Forelimb muscle (tissue), 1 donor: ENCODE measurements around the gene STARD5. TPM values are rescaled to one million over a fixed set of nuclear protein-coding genes. Genes with fewer than 3 reads are reported as not detected.
"Not testable (repeated sequence)": the region's sequence is repeated elsewhere in the genome, so short reads cannot be mapped to it uniquely, and the experiment has no call there.

ENCODE experiments used
- DNase-seq: peaks from one replicate; pipeline ENCODE4 v3.0.0-alpha.2; 2013; ENCODE audit warnings: low read depth
- polyA plus RNA-seq: library from polyadenylated mRNA; unstranded; fragments of 120-200 nt; gene quantifications from one replicate; pipeline ENCODE4 v1.2.1, GENCODE V29; 2013; ENCODE audit not compliant: insufficient read length

The STARD5 gene
- polyA plus RNA-seq, 1 donor, result 3.8 TPM

DNA sequence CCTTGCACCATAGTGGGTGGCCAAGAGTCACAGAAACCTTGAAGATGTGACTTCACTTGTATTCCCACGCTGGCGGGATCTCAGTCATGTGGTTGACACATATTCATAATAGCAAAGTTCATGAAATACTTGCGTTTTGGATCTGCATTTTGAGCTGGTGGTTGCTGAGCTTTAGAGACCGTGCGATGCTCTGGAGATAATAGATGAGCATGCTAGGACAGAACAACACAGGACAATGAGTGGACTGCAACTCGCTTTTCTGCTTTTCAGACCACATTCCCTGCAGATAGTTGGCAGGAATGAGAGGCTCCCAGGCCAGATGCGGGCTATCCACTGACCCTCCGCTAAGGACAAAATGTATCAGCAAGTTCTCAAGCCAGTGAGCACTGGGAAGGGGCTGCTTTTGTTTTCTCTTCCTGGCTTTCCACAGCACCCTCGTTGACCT is 13.8 kb upstream of the STARD5 start:
- no peak for DNase-seq

DNA sequence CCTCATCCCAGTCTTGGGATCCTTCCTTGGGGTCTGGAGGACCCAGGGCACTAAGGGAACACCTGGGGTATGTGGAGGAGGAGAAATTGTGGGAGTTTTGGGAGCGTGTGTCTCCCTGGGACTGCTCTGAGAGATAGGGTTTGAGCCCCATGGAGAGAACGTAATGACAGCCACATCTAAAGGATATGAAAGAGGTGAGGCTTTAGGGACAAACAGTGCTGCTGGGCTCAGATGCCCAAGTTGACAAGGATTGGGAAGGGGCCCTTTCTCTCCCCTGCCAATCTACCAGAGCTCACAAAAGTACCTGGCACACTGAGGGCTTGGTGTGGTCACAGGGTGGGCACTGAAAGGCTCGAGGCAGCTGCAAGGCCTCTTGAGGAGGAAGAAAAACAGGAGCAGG is 13.3 kb upstream of the STARD5 start:
- DNase-seq, result no peak

- DNase-seq, result no peak
These were observed 12.6 kb upstream of the STARD5 start for GRCh38 chr15:81336568-81336967.

DNA sequence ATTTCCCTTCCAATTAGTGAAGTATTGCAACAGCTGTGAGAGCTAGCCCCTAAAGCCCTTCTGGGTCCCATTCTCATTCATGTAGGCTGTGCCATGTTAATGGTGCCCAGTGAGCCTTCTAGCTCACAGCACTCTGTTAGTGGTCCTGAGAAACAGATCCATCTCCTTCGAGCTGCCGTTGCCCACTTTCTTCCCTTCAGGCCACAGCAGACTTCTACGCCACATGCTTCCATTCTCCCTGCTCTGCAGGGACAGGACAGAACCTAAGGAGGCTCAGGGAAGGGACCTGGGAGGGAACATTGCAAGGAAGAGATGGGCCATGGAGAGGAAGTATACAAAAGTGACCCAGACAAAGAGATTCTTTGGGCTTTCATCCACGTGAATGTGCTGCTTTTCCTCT is 11.7 kb upstream of the STARD5 start:
- DNase-seq, result no peak

- no peak for DNase-seq
These were observed 11.0 kb upstream of the STARD5 start for GRCh38 chr15:81334768-81335435.

GRCh38 chr15:81333363-81333762 is 9.4 kb upstream of the STARD5 start:
- DNase-seq, result no peak

GRCh38 chr15:81332326-81332725 is 8.4 kb upstream of the STARD5 start:
- DNase-seq, result no peak

DNA sequence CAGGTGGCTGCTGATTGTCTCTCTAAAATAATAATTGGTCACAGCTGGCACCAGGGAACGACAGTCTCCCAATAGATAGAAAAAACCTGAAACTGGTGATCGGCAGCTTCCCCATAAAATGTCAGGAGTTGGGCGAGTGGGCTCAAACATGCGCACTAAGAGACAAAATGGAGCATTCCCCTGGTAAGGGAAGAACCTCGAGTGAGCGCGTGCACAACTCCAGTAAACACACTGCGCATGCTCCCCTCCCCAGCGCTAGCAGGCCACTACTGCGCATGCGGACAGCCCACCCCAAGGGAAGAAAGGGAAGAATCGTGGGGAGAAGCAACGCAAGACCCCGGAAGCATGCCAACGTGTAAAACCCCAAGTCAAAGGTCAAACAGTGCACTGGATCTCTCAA is 7.7 kb upstream of the STARD5 start:
- no peak for DNase-seq

GRCh38 chr15:81331141-81331540 is 7.2 kb upstream of the STARD5 start:
- DNase-seq, result not testable (repeated sequence)

GRCh38 chr15:81330366-81331090 is 6.6 kb upstream of the STARD5 start:
- DNase-seq, result no peak

GRCh38 chr15:81329446-81329845 is 5.5 kb upstream of the STARD5 start:
- no peak for DNase-seq

DNA sequence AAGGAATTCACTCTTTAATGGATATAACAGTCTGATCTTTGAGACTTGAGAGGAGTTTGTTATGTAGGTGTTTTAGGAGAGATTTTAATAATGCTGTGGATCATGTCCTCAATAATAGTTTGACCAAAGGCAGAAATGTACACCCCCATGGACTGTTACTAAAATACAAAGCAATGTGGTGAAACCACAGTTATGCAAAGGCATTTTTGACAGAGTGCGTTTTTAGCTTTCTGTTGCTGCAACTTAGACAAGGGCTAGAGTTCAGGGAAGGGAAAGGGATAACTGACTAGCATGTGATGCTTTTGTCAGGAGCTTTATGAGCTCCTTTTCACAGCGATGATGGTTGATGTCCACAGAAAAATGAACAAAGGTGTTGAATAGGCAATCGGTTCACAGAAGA is 3.6 kb upstream of the STARD5 start:
- no peak for DNase-seq

DNA sequence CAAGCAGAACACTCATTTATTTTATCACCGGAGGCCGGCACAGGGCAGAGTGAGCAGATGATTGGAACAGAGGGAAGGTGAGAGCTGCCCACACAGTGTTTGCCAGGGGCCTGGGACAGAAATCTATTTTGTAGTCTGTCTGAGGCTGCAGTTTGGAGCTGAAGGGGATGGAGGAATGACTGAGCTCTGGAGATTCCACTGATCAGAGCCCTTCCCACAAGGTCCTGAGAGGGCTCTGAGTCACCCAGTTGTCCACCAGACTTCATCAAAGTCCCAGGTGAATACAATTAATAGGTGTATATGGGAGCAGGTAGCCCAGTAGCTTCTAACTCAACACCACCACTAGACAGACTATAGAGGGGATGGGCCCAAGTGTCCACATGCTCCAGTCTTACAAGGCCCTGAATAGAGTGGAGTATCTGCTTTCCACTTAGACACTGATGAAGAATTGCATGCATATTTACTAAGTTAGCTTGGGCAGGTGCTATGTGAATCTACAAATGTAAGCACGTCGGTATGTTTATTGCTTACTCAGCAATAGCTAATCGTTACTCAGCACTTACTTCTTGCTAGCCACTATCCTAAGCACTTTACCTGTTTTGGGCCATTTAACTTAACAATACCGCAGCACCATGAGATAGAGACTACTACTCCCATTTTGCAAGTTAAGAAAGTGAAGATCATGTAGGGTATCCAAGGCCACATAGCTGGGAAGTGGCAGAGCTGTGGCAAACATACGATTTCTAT is 2.7 kb upstream of the STARD5 start:
- no peak for DNase-seq

DNA sequence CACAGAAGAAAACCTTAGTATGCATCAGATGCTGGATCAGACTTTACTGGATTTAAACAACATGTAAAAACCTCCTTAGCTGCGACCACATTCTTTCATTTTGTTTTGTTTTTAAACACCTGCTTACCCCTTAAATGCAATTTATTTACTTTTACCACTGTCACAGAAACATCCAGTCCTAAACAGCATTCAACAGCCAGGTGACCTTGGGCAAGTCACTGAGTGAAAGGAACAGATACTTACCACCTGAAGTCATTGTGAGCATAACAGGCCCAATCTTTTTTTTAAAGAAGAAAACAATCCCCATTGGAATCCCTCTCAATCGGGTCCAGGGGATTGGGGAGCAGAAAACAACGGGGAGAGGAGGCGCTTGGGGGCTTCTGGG is 390 bp downstream of the STARD5 start:
- DNase-seq, result no peak

- no peak for DNase-seq
These were observed 1.2 kb downstream of the STARD5 start for GRCh38 chr15:81322676-81323253.

GRCh38 chr15:81321667-81322066 is 2.3 kb downstream of the STARD5 start:
- DNase-seq, result no peak

- DNase-seq, result no peak
These were observed 6.3 kb downstream of the STARD5 start for GRCh38 chr15:81317642-81318017.

DNA sequence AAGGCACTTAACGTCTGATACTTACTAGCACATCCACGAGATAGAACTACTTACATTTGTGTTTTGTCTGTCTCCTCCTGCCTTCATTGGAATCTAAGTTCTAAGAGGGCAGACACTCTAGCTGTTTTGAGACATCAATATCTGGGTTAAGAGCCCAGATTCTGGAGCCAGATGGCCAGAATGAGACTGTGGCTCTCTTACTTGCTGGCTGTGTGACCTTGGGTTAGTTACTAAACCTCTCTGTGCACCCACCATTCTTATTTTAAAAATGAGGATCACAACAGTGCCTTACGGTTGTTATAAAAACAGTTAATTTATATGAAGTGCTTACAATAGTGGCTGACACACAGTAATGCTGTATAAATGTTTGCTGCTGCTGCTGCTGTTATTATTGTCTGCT is 7.7 kb downstream of the STARD5 start:
- DNase-seq, result no peak

- DNase-seq, result no peak
These were observed 8.3 kb downstream of the STARD5 start for GRCh38 chr15:81315452-81316175.

- DNase-seq, result no peak
These were observed 9.6 kb downstream of the STARD5 start for GRCh38 chr15:81314378-81314777.

DNA sequence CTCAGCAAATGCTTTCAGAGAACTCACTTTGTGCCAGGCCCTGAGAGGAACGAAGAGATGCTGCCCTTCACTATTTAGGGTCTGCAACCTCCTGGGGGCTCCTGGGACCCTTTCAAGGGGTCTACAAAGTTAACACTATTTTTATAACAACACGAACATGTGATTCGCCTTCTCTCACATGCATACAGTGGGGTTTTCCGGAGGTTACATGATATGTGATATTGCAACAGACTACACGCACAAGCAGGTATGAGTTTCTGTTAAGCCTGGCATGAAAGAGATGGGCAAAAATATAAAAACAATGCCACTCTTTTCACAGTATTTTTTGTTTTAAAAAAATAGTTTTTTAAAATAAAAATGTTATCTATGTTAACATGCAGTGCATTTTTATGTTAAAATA is 10.3 kb downstream of the STARD5 start:
- no peak for DNase-seq
